ENCODE results near the gene CUX1. TPM values are rescaled to one million over a fixed set of nuclear protein-coding genes. Genes with fewer than 3 reads are reported as not detected.

CUX1 gene
- total RNA-seq, 2 experiments from 2014 or later: 35.6 to 38.0 TPM

GRCh38 chr7:101913851-101914250 is 96.4 kb downstream of the CUX1 start:
- intact Hi-C loops (cut with DNase I, micrococcal nuclease): no loop called here
- peaks cover 17% of the 10 kb centered on the region for H3K4me1 Mint-ChIP-seq (ENCODE audit: low read depth)
- Histone ChIP-seq H3K27me3 (ENCODE audit: control insufficient read depth in 1 of 2, insufficient read depth in 2 of 2, low read length in 2 of 2) (no peaks in the 10 kb centered on the region), H3K27ac (ENCODE audit: low read depth in 1 of 2, low read length in 2 of 2) (no peak overlapping the region), H3K36me3 (ENCODE audit: insufficient read depth, low read length) (peaks cover 21% of the 10 kb centered on the region), H3K4me3 (ENCODE audit: low read length) (no peak overlapping the region), H3K4me1 (ENCODE audit: insufficient read depth, low read length) (no peaks in the 10 kb centered on the region), H3K9me3 (ENCODE audit: control insufficient read depth in 1 of 2, insufficient read depth in 1 of 2, low read length in 2 of 2) (no peaks in the 10 kb centered on the region)
- no peaks in the 10 kb centered on the region for H3K27me3 Mint-ChIP-seq
- ChIA-PET POLR2A (no interaction called here), CTCF (no interaction called here)
- peaks cover 34% of the 10 kb centered on the region for H3K36me3 Mint-ChIP-seq (ENCODE audit: low read depth)
- no peaks in the 10 kb centered on the region for H3K9me3 Mint-ChIP-seq
- ATAC-seq (ENCODE audit: poor library complexity): no peak
- no peak overlapping the region for H3K4me3 Mint-ChIP-seq
- DNase-seq: no peak
- TF ChIP-seq CTCF (IDR thresholded peaks at IDR 0.05): no peak
- no peak overlapping the region for H3K27ac Mint-ChIP-seq

- CTCF ChIA-PET: no interaction called here
- peaks cover 23% of the 10 kb centered on the region for H3K36me3 ChIP-seq (ENCODE audit: insufficient read depth, low read length)
- H3K27ac ChIP-seq (ENCODE audit: low read depth in 1 of 2, low read length in 2 of 2): no peak overlapping the region
Observed at GRCh38 chr7:101915000-101915399, 97.6 kb downstream of the CUX1 start.

DNA sequence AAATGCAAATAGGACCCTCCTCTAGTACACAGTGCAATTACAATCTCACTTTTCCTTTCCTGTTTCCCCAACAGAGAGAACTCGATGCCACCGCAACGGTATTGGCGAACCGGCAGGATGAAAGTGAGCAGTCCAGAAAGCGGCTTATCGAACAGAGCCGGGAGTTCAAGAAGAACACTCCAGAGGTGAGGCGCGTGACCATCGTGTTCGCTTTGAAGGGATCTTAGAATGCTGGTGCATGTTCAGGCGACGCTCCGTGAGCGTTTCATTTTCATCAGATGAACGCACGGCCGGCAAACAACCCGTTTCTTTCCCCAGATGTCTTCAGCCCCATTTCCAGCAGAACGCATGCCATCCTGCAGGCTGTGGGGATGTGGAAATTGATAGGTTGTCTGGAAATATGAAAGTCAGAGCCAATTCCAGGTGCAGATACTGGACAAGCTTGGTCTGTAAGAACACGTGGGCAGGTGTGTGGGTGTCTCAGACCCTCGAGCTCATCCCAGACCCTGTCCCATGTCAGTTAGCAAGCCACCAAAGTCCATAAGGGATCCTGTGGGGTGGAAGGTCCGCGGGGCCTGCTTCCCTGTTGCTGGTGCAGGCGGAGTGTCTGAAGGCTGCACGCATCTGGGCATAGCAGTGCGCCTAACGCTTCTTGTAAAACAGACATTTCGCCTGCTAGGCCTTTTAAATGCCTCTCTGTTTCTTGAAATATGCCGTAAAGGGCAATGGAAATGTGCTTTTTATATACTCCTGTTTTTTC is 98.8 kb downstream of the CUX1 start:
- no peaks in the 10 kb centered on the region for H3K9me3 Mint-ChIP-seq
- CTCF ChIA-PET: no interaction called here
- H3K4me3 ChIP-seq (ENCODE audit: low read length): no peak overlapping the region
- no peaks in the 10 kb centered on the region for H3K27me3 ChIP-seq (ENCODE audit: control insufficient read depth in 1 of 2, insufficient read depth in 2 of 2, low read length in 2 of 2)
- H3K36me3 ChIP-seq (ENCODE audit: insufficient read depth, low read length): peaks cover 23% of the 10 kb centered on the region
- no peak overlapping the region for H3K27ac ChIP-seq (ENCODE audit: low read depth in 1 of 2, low read length in 2 of 2)
- H3K27me3 Mint-ChIP-seq: no peaks in the 10 kb centered on the region
- ATAC-seq (ENCODE audit: poor library complexity) (no peak), DNase-seq (no peak)
- no peaks in the 10 kb centered on the region for H3K9me3 ChIP-seq (ENCODE audit: control insufficient read depth in 1 of 2, insufficient read depth in 1 of 2, low read length in 2 of 2)
- H3K36me3 Mint-ChIP-seq (ENCODE audit: low read depth): peaks cover 40% of the 10 kb centered on the region
- peaks cover 17% of the 10 kb centered on the region for H3K4me1 Mint-ChIP-seq (ENCODE audit: low read depth)
- H3K4me3 Mint-ChIP-seq: no peak overlapping the region
- no peak overlapping the region for H3K27ac Mint-ChIP-seq
- no peak for TF ChIP-seq CTCF (IDR thresholded peaks at IDR 0.05)
- intact Hi-C loops (cut with DNase I, micrococcal nuclease): no loop called here
- no peaks in the 10 kb centered on the region for H3K4me1 ChIP-seq (ENCODE audit: insufficient read depth, low read length)
- POLR2A ChIA-PET: no interaction called here

More at GRCh38 chr7:101915000-101915399, 97.6 kb downstream of the CUX1 start:
- H3K4me1 Mint-ChIP-seq (ENCODE audit: low read depth): peaks cover 17% of the 10 kb centered on the region
- POLR2A ChIA-PET: no interaction called here
- H3K27me3 Mint-ChIP-seq: no peaks in the 10 kb centered on the region
- Histone ChIP-seq H3K9me3 (ENCODE audit: control insufficient read depth in 1 of 2, insufficient read depth in 1 of 2, low read length in 2 of 2) (no peaks in the 10 kb centered on the region), H3K27me3 (ENCODE audit: control insufficient read depth in 1 of 2, insufficient read depth in 2 of 2, low read length in 2 of 2) (no peaks in the 10 kb centered on the region), H3K4me3 (ENCODE audit: low read length) (no peak overlapping the region), H3K4me1 (ENCODE audit: insufficient read depth, low read length) (no peaks in the 10 kb centered on the region)
- peaks cover 40% of the 10 kb centered on the region for H3K36me3 Mint-ChIP-seq (ENCODE audit: low read depth)
- H3K4me3 Mint-ChIP-seq: no peak overlapping the region
- DNase-seq: no peak
- intact Hi-C loops (cut with DNase I, micrococcal nuclease): no loop called here
- H3K27ac Mint-ChIP-seq: no peak overlapping the region
- ATAC-seq (ENCODE audit: poor library complexity): no peak
- TF ChIP-seq CTCF (IDR thresholded peaks at IDR 0.05): no peak
- H3K9me3 Mint-ChIP-seq: no peaks in the 10 kb centered on the region
